Smooth muscle cell (in vitro differentiated cells): ENCODE measurements around the gene OCIAD1. TPM values are rescaled to one million over a fixed set of nuclear protein-coding genes. Genes with fewer than 3 reads are reported as not detected.
A peak's percentile ranks its signal among the peaks of the same experiment; 100 is the strongest.

Experiments
- DNase-seq: peaks from one replicate; lab custom pipeline; 2025; ENCODE audit not compliant: unreplicated experiment; lab: John Stamatoyannopoulos, UW
- H2AFZ ChIP-seq: fragments of 200-600 bp; sonication (generic); 2 replicates; pipeline ENCODE4 v1.6.0; 2016; ENCODE audit warnings: antibody characterized with exemption, low read depth, mild to moderate bottlenecking
- H3F3A ChIP-seq: fragments of 200-600 bp; sonication (generic); 2 replicates; pipeline ENCODE4 v1.6.0; 2017; ENCODE audit warnings: antibody characterized with exemption, low read depth
- H3K27ac ChIP-seq: fragments of 200-600 bp; sonication (generic); 2 replicates; pipeline ENCODE4 v1.5.1; 2016; ENCODE audit warnings: low read depth, mild to moderate bottlenecking
- H3K27me3 ChIP-seq: fragments of 200-600 bp; sonication (generic); 2 replicates; pipeline ENCODE4 v1.6.1; 2016; ENCODE audit warnings: low read depth, mild to moderate bottlenecking
- H3K36me3 ChIP-seq: fragments of 200-600 bp; sonication (generic); 2 replicates; pipeline ENCODE4 v1.5.1; 2016; ENCODE audit warnings: low read depth
- H3K4me1 ChIP-seq: fragments of 200-600 bp; sonication (generic); 2 replicates; pipeline ENCODE4 v1.5.1; 2016; ENCODE audit warnings: low read depth
- H3K4me2 ChIP-seq: fragments of 200-600 bp; sonication (generic); 2 replicates; pipeline ENCODE4 v1.6.0; 2016; ENCODE audit warnings: mild to moderate bottlenecking
- H3K4me3 ChIP-seq: fragments of 200-600 bp; sonication (generic); 2 replicates; pipeline ENCODE4 v1.5.1; 2016; ENCODE audit warnings: mild to moderate bottlenecking
- H3K79me2 ChIP-seq: fragments of 200-600 bp; sonication (generic); 2 replicates; pipeline ENCODE4 v1.6.0; 2016; ENCODE audit warnings: low read depth, mild to moderate bottlenecking
- H3K9ac ChIP-seq: fragments of 200-600 bp; sonication (generic); 2 replicates; pipeline ENCODE4 v1.6.0; 2016; ENCODE audit warnings: low read depth
- H3K9me3 ChIP-seq: fragments of 200-600 bp; sonication (generic); replicated peaks from 2 replicates; pipeline ENCODE4 v1.5.1; 2016; ENCODE audit warnings: low read depth
- H4K20me1 ChIP-seq: fragments of 200-600 bp; sonication (generic); 2 replicates; pipeline ENCODE4 v1.6.0; 2016; ENCODE audit warnings: low read depth
- WGBS: methylation state at CpG from one replicate; pipeline ENCODE4 v1.1.7; 2016; ENCODE audit warnings: low lambda C conversion rate; 5-methylcytosine and 5-hydroxymethylcytosine counted together
- polyA plus RNA-seq: library from polyadenylated mRNA; unstranded; fragments of >200 nt; fragmentation: Nextera tagmentation; extraction: Ambion mirVana; gene quantifications from 2 replicates; pipeline ENCODE4 v1.2.1, GENCODE V29; 2016
- total RNA-seq: library from RNA; depleted of rRNA; stranded (reverse); fragments of >200 nt; gene quantifications from 2 replicates; pipeline ENCODE4 v1.2.3, GENCODE V29; 2014
- TF ChIP-seq, protein P1 (sequence below): fragments of 200-600 bp; sonication (generic); IDR thresholded peaks from 2 replicates; pipeline ENCODE4 v1.5.1; 2017; ENCODE audit warnings: borderline replicate concordance, mild to moderate bottlenecking, antibody characterized with exemption; ENCODE audit not compliant: insufficient read depth, poor library complexity, severe bottlenecking

The OCIAD1 gene
- total and polyA plus RNA-seq, 2 experiments from 2014 or later: 130 to 196 TPM

- no peak overlapping the region for H3K27ac ChIP-seq
Measured at GRCh38 chr4:48907706-48908477, 77.0 kb downstream of the OCIAD1 start.

GRCh38 chr4:48908687-48909086 is 77.8 kb downstream of the OCIAD1 start:
- Histone ChIP-seq H3K27me3 (no peaks in the 10 kb centered on the region), H3F3A (peaks cover 6% of the 10 kb centered on the region), H3K36me3 (no peaks in the 10 kb centered on the region), H3K4me2 (no peak overlapping the region), H3K9ac (no peak overlapping the region), H3K9me3 (no peaks in the 10 kb centered on the region), H3K27ac (peak overlapping the region; percentile 67), H3K79me2 (no peaks in the 10 kb centered on the region), H2AFZ (no peak overlapping the region), H4K20me1 (no peaks in the 10 kb centered on the region), H3K4me3 (no peak overlapping the region), H3K4me1 (peaks cover 9% of the 10 kb centered on the region)
- TF ChIP-seq, protein P1, sequence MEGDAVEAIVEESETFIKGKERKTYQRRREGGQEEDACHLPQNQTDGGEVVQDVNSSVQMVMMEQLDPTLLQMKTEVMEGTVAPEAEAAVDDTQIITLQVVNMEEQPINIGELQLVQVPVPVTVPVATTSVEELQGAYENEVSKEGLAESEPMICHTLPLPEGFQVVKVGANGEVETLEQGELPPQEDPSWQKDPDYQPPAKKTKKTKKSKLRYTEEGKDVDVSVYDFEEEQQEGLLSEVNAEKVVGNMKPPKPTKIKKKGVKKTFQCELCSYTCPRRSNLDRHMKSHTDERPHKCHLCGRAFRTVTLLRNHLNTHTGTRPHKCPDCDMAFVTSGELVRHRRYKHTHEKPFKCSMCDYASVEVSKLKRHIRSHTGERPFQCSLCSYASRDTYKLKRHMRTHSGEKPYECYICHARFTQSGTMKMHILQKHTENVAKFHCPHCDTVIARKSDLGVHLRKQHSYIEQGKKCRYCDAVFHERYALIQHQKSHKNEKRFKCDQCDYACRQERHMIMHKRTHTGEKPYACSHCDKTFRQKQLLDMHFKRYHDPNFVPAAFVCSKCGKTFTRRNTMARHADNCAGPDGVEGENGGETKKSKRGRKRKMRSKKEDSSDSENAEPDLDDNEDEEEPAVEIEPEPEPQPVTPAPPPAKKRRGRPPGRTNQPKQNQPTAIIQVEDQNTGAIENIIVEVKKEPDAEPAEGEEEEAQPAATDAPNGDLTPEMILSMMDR: no peak
- no peak for DNase-seq

More at GRCh38 chr4:48907706-48908477, 77.0 kb downstream of the OCIAD1 start:
- no peak overlapping the region for H3K4me2 ChIP-seq
- no peak for DNase-seq
- H3K9ac ChIP-seq: no peak overlapping the region
- no peaks in the 10 kb centered on the region for H3K9me3 ChIP-seq
- peaks cover 6% of the 10 kb centered on the region for H3F3A ChIP-seq
- no peaks in the 10 kb centered on the region for H4K20me1 ChIP-seq
- no peak overlapping the region for H2AFZ ChIP-seq
- H3K36me3 ChIP-seq: no peaks in the 10 kb centered on the region
- H3K4me3 ChIP-seq: no peak overlapping the region
- H3K4me1 ChIP-seq: peaks cover 9% of the 10 kb centered on the region
- TF ChIP-seq, protein P1: no peak
- no peaks in the 10 kb centered on the region for H3K79me2 ChIP-seq
- 93% methylated on average over 7 of the region's 7 CpGs for WGBS
- H3K27me3 ChIP-seq: no peaks in the 10 kb centered on the region

- H3K36me3 ChIP-seq: no peaks in the 10 kb centered on the region
- peak overlapping the region; percentile 67 for H3K27ac ChIP-seq
- 38% methylated on average over 3 of the region's 3 CpGs for WGBS
- no peaks in the 10 kb centered on the region for H3K9me3 ChIP-seq
- peak overlapping the region; percentile 41 for H3K4me2 ChIP-seq
- H4K20me1 ChIP-seq: no peaks in the 10 kb centered on the region
- no peak overlapping the region for H3K4me3 ChIP-seq
- no peaks in the 10 kb centered on the region for H3K27me3 ChIP-seq
- no peaks in the 10 kb centered on the region for H3K79me2 ChIP-seq
- H3F3A ChIP-seq: peaks cover 6% of the 10 kb centered on the region
- no peak overlapping the region for H3K9ac ChIP-seq
- H2AFZ ChIP-seq: no peak overlapping the region
- TF ChIP-seq, protein P1: no peak
- peak; percentile 23 for DNase-seq
- peaks cover 9% of the 10 kb centered on the region for H3K4me1 ChIP-seq
Measured at GRCh38 chr4:48909697-48910096, 78.8 kb downstream of the OCIAD1 start.

- TF ChIP-seq, protein P1: no peak
- Histone ChIP-seq H3F3A (peaks cover 6% of the 10 kb centered on the region), H3K79me2 (no peaks in the 10 kb centered on the region), H3K4me3 (no peak overlapping the region), H3K4me1 (peaks cover 9% of the 10 kb centered on the region), H3K9ac (no peak overlapping the region), H3K9me3 (no peaks in the 10 kb centered on the region), H3K36me3 (no peaks in the 10 kb centered on the region), H3K27me3 (no peaks in the 10 kb centered on the region), H2AFZ (no peak overlapping the region), H3K27ac (peak overlapping the region; percentile 63), H3K4me2 (no peak overlapping the region), H4K20me1 (no peaks in the 10 kb centered on the region)
- DNase-seq: no peak
Measured at GRCh38 chr4:48910511-48910910, 79.6 kb downstream of the OCIAD1 start.
